Kidney (tissue), 14 donors: Measurements from ENCODE around the gene BCAS4. TPM values are rescaled to one million over a fixed set of nuclear protein-coding genes. Genes with fewer than 3 reads are reported as not detected.
"Not testable (repeated sequence)": the region's sequence is repeated elsewhere in the genome, so short reads cannot be mapped to it uniquely, and the experiment has no call there.

ENCODE experiments used
- DNase-seq, 5 donors: peaks; one replicate each; pipeline ENCODE4 v3.0.0-alpha.2; 2013 to 2020
- FAIRE-seq: peaks from 2 replicates; lab custom pipeline; 2012; peaks lifted over from hg19 to GRCh38; lab: Jason Lieb, UNC
- H3K27ac ChIP-seq, 2 donors: one replicate each; pipeline ENCODE4 v1.7.0; 2013; ENCODE audit warnings: low read depth in 2 of 2, low read length in 2 of 2, inconsistent platforms in 1 of 2
- H3K27me3 ChIP-seq: one replicate; pipeline ENCODE4 v1.7.1; 2013; ENCODE audit warnings: low read length, inconsistent platforms; ENCODE audit not compliant: control insufficient read depth, insufficient read depth
- H3K36me3 ChIP-seq, 3 donors: one replicate each; pipeline versions ENCODE4 v1.7.0 to v1.7.1; 2013; ENCODE audit warnings: low read length in 3 of 3, control low read depth in 1 of 3, inconsistent platforms in 1 of 3; ENCODE audit not compliant: insufficient read depth in 3 of 3, control insufficient read depth in 2 of 3
- H3K4me1 ChIP-seq, 3 donors: one replicate each; pipeline versions ENCODE4 v1.7.0 to v1.7.1; 2013; ENCODE audit warnings: low read length in 3 of 3, inconsistent platforms in 1 of 3, low read depth in 1 of 3; ENCODE audit not compliant: control insufficient read depth in 2 of 3, insufficient read depth in 2 of 3
- H3K4me3 ChIP-seq, 3 donors: one replicate each; pipeline versions ENCODE4 v1.7.0 to v1.8.1; 2013; ENCODE audit warnings: low read length in 3 of 3, control low read depth in 1 of 3, inconsistent platforms in 1 of 3
- H3K9ac ChIP-seq, 3 donors: one replicate each; pipeline versions ENCODE4 v1.7.0 to v1.7.1; 2013; ENCODE audit warnings: low read length in 3 of 3, control low read depth in 1 of 3, inconsistent platforms in 1 of 3
- H3K9me3 ChIP-seq, 3 donors: one replicate each; pipeline versions ENCODE4 v1.7.0 to v1.7.1; 2013; ENCODE audit warnings: low read length in 3 of 3, control low read depth in 1 of 3, inconsistent platforms in 1 of 3; ENCODE audit not compliant: control insufficient read depth in 2 of 3, insufficient read depth in 1 of 3
- CTCF ChIP-seq: IDR thresholded peaks from 3 replicates; pipeline ENCODE4 v1.5.1; 2012; ENCODE audit warnings: mild to moderate bottlenecking, moderate library complexity, borderline replicate concordance; ENCODE audit not compliant: insufficient read depth; ENCODE audit errors: extremely low read depth
- intact Hi-C: fragments of 100-400 bp; cut with DNase I; formaldehyde crosslinking; loops from one replicate; pipeline ENCODE4 v1.11.1; 2022
- polyA plus RNA-seq: library from polyadenylated mRNA; stranded (reverse); fragments of 350-450 nt; fragmentation: Illumina TruSeq; extraction: RNeasy Lipid Tissue Mini Kit (QIAGEN cat#74804); gene quantifications from one replicate; pipeline ENCODE4 v1.2.3, GENCODE V29; 2014; ENCODE audit warnings: low read depth, low replicate concordance; ENCODE audit not compliant: insufficient read depth
- total RNA-seq: library from RNA; stranded (reverse); fragmentation: NEBNext Ultra II Directional; extraction: Animal tissue kit (Norgen Biotek cat#: 25700); gene quantifications from one replicate; pipeline ENCODE4 v1.2.1, GENCODE V29; 2021
- donor health status: control.
- donor health status: control.
- donor health status: control.
- donor health status: control.
- donor health status: control.
- donor health status: DM: yes; HTN: yes; CAD: no.
- donor health status: Normal renal cell carcinoma (clear cell type).

Gene BCAS4
- total and polyA plus RNA-seq, 2 donors from 2014 or later, result 10.6 to 17.1 TPM

GRCh38 chr20:50876816-50877215, 82.0 kb downstream of the BCAS4 start:
- intact Hi-C loops, result no loop called here
- Histone ChIP-seq H3K27ac (no peak overlapping the region), H3K9ac (no peak overlapping the region), H3K9me3 (no peaks in the 10 kb centered on the region), H3K4me1 (no peaks in the 10 kb centered on the region), H3K36me3 (no peaks in the 10 kb centered on the region), H3K4me3 (no peak overlapping the region), H3K27me3 (no peaks in the 10 kb centered on the region)
- FAIRE-seq, result no peak
- no peak for TF ChIP-seq CTCF
- no peak for DNase-seq

GRCh38 chr20:50877232-50877743, 82.4 kb downstream of the BCAS4 start:
- Histone ChIP-seq H3K9me3 (no peaks in the 10 kb centered on the region), H3K4me1 (no peaks in the 10 kb centered on the region), H3K4me3 (no peak overlapping the region), H3K36me3 (no peaks in the 10 kb centered on the region), H3K9ac (no peak overlapping the region), H3K27me3 (no peaks in the 10 kb centered on the region), H3K27ac (no peak overlapping the region)
- DNase-seq, result no peak
- intact Hi-C loops, result no loop called here
- no peak for FAIRE-seq
- TF ChIP-seq CTCF, result no peak

DNA sequence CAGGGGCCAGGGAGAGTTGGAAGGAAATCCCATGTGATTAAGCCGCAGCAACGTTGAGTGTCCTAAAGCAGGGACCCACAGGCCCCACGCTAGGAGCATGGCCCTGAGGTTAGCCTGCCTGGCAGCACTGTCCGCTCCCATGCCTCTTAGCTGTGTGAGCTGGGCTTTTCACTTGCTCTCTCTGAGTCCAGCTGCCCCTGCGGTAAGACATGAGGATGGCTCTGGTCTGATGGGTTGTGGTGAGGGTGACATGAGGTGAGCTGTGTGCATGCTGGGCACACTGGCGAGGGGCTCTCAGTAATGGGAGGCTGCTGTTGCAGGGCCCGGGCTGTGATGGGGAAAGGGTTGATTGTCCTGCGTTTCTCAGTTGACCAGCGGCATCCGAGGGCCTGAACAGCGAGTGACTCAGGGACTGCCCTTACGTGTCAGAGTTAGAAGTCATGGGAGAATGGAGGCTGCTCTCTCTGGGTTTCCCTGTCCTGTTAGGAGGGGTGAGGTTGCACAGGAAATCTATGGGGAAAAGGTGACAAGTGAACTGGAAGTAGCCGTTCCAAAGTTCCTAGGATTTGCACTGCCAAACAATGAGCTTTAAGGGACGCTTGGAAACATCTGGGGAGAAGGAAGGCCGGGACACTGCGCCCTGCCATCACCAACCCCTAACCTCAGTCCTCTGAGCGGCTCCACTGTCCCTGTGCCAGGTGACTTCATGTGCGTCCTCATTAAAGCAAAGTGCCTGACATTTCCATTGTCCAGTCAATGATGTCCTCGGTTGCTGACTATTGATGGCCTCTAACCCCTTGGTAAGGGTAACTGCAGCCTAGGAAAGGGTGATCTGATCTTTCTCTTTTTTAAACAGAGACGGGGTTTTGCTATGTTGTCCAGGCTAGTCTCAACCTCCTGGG, 85.0 kb downstream of the BCAS4 start:
- no peak for DNase-seq
- no peak for FAIRE-seq
- no peaks in the 10 kb centered on the region for H3K27me3 ChIP-seq
- H3K9me3 ChIP-seq, result no peaks in the 10 kb centered on the region
- no peak overlapping the region for H3K9ac ChIP-seq
- H3K27ac ChIP-seq, result no peak overlapping the region
- TF ChIP-seq CTCF, result no peak
- no peaks in the 10 kb centered on the region for H3K36me3 ChIP-seq
- intact Hi-C loops, result no loop called here
- H3K4me3 ChIP-seq, result no peak overlapping the region
- H3K4me1 ChIP-seq, result no peaks in the 10 kb centered on the region

DNA sequence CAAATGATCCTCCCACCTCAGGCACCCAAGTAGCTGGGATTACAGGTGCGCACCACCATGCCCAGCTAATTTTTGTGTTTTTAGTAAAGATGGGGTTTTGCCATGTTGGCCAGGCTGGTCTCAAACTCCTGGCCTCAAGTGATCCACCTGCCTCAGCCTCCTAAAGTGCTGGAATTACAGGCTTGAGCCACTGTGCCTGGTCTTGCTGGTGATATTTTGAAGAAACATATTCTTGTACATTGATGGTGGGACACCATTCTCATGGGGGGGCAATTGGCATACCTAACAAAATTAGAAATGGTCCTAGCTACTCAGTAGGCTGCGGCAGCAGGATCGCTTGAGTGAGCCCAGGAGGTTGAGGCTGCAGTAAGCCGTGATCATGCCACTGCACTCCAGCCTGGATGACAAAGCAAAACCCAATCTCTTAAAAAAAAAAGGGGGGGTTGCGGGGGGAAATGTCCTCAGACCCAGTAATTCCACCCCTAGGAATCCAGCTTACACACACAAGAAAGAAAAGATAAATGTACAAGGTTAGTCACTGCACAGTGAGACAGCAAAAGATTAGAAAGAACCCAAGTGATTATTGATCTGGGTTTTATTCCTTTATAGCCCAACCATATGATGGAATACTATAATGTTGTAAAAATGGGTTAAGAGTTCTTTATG, 87.0 kb downstream of the BCAS4 start:
- FAIRE-seq, H3K4me3 ChIP-seq, H3K27ac ChIP-seq, H3K27me3 ChIP-seq, DNase-seq, H3K4me1 ChIP-seq, H3K9ac ChIP-seq, intact Hi-C loops, H3K36me3 ChIP-seq, H3K9me3 ChIP-seq: not testable (repeated sequence)
